Measurements from ENCODE around the gene WDR48.
"Not testable (repeated sequence)": the region's sequence is repeated elsewhere in the genome, so short reads cannot be mapped to it uniquely, and the experiment has no call there.

WDR48 gene

GRCh38 chr3:39051649-39052561 is at the start of gene WDR48, which contains the start of gene SCN11A:
Gene WDR48 (plus strand): TSS chr3:39052016. CDS start chr3:39052026, 10 bp downstream.
Gene SCN11A (minus strand): TSS chr3:39051944. CDS start chr3:38950362, 101,582 bp downstream.
- DNase-seq, result peak; percentile 95

- DNase-seq, result no peak
Measured at GRCh38 chr3:39005295-39005694, 46.5 kb upstream of the WDR48 start.

- no peak for DNase-seq
Measured at GRCh38 chr3:39011191-39011736, 40.6 kb upstream of the WDR48 start.

GRCh38 chr3:39013289-39013688 is 38.5 kb upstream of the WDR48 start:
- no peak for DNase-seq

- DNase-seq, result no peak
Measured at GRCh38 chr3:39013921-39014509, 37.8 kb upstream of the WDR48 start.

- DNase-seq, result no peak
Measured at GRCh38 chr3:39015418-39015817, 36.4 kb upstream of the WDR48 start.

GRCh38 chr3:39019299-39019698 is 32.5 kb upstream of the WDR48 start:
- no peak for DNase-seq

GRCh38 chr3:39021029-39021428 is 30.8 kb upstream of the WDR48 start:
- no peak for DNase-seq

GRCh38 chr3:39021465-39022285 is 30.1 kb upstream of the WDR48 start:
- no peak for DNase-seq

GRCh38 chr3:39022286-39022630 is 29.6 kb upstream of the WDR48 start:
- DNase-seq, result no peak

- no peak for DNase-seq
Measured at GRCh38 chr3:39024497-39024896, 27.3 kb upstream of the WDR48 start.

- no peak for DNase-seq
Measured at GRCh38 chr3:39025222-39025970, 26.4 kb upstream of the WDR48 start.

GRCh38 chr3:39028546-39028945 is 23.3 kb upstream of the WDR48 start:
- no peak for DNase-seq

GRCh38 chr3:39029556-39029955 is 22.3 kb upstream of the WDR48 start:
- no peak for DNase-seq

GRCh38 chr3:39038165-39038564 is 13.7 kb upstream of the WDR48 start:
- no peak for DNase-seq

GRCh38 chr3:39050029-39050428 is 1.8 kb upstream of the WDR48 start:
- DNase-seq, result no peak

- no peak for DNase-seq
Measured at GRCh38 chr3:39052583-39052982, 767 bp downstream of the WDR48 start.

GRCh38 chr3:39053696-39054095 is 1.9 kb downstream of the WDR48 start:
- no peak for DNase-seq

GRCh38 chr3:39056151-39056550 is 4.3 kb downstream of the WDR48 start:
- DNase-seq, result no peak

- not testable (repeated sequence) for DNase-seq
Measured at GRCh38 chr3:39061228-39061627, 9.4 kb downstream of the WDR48 start.

- no peak for DNase-seq
Measured at GRCh38 chr3:39062180-39062579, 10.4 kb downstream of the WDR48 start.

GRCh38 chr3:39063143-39063542 is 11.3 kb downstream of the WDR48 start:
- DNase-seq, result no peak
